Measurements from ENCODE around the gene ARSA.

DNA sequence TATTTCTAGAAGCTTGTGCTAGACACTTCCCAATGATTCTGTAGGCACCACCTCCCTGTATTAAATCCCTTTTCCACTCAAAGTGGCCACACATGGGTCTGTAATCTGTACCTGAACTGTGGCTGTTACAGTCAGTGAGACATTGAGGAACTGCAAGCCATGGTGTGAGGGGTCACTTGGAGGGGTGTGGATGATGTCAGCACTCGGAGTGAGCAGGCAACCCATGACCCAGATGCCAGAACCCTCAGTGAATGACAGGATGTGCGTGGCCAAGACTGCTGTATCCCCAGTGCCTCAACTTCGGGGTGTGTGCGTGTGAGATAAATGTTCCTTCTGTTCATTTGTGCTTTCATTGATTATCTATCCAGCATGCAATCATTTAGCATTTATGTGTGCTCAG is 30.0 kb upstream of the ARSA start:
- TF ChIP-seq YY1 (IDR thresholded peaks at IDR 0.05; ENCODE audit: insufficient read depth, insufficient read length) (no peak), ZNF274 (IDR thresholded peaks at IDR 0.05; ENCODE audit: low read depth, low read length) (no peak), SUZ12 (IDR thresholded peaks at IDR 0.05; ENCODE audit: extremely low read depth, insufficient read depth, insufficient read length) (no peak)
